Fibroblast of gingiva (primary cell): Measurements from ENCODE around the gene KRTAP22-1.

Source experiments
- DNase-seq: peaks from one replicate; pipeline ENCODE4 v3.0.0-alpha.2; 2011; ENCODE audit warnings: low read depth

Gene KRTAP22-1

DNA sequence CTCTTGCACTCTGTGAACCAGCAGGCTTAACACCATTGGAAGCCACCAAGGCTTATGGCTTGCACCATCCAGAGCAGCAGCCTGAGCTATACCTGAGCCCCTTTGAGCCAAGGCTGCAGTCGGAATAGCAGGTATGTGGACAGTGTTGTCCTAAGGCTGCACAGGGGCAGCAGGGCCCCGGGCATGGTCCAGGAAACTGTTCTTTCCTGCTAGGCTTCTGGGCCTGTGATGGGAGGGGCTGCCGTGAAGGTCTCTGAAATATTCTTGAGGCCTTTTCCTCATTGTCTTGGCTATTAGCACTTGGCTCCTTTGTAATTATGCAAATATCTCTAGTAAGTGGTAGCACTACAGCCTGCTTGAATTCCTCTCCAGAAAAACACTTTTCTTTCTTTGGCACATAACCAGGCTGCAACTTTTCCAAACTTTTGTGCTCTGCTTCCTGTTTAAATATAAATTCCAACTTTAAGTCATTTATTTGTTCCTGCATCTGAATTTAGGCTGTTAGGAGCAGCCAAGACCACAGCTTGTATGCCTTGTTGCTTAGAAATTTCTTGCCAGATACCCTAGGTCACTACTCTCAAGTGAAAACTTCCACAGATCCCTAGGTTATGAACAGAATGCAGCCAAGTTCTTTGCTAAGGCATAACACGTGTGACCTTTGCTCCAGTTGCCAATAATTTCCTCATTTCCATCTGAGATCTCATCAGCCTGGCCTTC, 24.7 kb downstream of the KRTAP22-1 start:
- DNase-seq, result no peak

DNA sequence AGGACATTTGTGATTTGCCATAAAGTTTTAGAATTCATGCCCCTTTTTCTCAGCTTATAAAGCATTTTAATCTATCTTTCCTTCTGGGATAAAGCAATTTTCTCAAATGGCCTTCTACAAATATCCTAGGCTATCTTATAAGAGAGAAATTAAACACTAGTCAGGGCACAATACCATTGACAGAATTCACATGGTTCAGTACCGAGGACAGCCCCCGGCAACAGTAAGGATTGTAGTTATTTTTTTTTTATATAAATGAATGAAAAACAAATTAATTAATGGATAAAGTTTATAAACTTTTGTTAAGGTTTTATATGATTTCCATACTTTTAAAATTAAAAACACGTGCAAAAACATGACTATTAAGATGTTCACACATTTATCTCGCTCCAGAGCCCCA, 27.2 kb downstream of the KRTAP22-1 start:
- DNase-seq, result no peak

DNA sequence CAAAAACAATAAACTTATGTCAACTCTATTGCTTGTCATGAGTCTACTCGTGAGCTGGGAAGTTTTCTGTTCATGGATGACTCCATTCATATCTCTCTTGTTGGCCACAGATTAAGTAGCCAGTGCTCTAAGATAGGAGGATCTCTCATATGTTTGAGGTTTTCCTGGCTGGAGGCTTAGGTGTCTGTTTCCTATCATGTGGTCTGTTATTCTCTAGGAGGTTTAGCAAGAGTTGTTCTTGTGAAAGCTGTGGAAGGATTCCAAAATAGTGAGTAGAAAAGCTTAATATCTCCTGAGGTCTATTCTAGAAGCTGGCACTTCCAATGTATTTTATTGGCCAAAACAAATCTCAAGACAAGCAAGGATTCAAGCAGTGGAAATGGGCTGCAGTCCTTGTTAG, 28.3 kb downstream of the KRTAP22-1 start:
- DNase-seq, result no peak

DNA sequence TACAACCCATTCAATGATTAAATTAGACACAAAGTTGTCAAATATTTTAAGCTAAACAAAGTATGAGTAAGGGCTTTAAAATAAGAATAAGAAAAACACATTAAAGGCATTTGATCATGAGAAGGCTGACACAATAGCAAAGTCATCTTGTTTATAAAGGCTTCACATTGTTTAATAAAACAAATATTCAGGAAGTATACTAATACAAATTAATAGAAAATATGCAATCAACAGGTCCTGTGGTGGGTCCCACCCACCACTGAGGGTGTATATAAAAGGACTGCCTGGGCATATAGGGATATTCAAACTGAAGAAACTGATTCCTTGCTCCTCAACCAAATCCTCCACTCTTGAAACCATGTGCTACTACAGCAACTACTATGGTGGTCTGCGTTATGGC, 34.0 kb downstream of the KRTAP22-1 start, which contains the start of gene KRTAP20-2:
TSS of gene KRTAP20-2 (plus strand) at position 301 of the 400 bp plus-strand sequence. CDS start at position 359, 58 bp downstream.
- no peak for DNase-seq

DNA sequence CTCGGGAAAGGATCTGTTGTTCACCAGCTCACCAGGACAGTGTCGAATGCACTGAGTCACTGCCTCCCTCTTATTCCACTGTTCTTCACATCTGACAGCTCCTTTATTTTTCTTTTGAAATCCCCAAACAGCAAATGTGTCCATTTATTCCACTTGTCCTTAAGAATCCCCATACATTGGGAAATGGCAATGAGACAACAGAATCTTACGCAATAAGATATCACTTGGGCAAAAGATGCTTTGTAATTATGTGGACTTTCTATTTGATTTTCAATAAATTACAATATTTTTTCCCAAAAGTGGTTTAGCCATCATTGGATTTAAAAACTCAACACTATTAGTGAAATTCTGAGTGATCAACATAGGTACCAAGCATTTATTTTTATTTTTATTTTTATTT, 37.8 kb downstream of the KRTAP22-1 start:
- no peak for DNase-seq

DNA sequence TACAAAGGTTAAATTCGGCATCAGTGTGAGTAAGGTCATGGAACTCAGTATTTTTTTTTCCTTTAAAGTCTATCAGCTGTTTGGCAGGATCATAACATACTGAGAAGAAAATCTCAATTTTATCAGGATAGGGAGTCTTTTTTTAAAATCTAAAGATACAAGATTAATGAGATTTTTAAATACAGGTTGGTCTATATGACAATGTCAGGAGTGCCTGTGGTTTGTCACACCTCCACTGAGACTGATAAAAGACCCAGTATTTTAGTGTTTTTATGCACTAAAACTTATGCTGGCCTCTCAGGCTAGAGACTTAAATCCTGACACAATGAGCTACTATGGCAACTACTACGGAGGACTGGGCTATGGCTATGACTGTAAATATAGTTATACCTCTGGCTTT, 41.7 kb downstream of the KRTAP22-1 start, which contains the start of gene KRTAP20-3:
TSS of gene KRTAP20-3 (plus strand) at position 301 of the 400 bp plus-strand sequence.
- no peak for DNase-seq

DNA sequence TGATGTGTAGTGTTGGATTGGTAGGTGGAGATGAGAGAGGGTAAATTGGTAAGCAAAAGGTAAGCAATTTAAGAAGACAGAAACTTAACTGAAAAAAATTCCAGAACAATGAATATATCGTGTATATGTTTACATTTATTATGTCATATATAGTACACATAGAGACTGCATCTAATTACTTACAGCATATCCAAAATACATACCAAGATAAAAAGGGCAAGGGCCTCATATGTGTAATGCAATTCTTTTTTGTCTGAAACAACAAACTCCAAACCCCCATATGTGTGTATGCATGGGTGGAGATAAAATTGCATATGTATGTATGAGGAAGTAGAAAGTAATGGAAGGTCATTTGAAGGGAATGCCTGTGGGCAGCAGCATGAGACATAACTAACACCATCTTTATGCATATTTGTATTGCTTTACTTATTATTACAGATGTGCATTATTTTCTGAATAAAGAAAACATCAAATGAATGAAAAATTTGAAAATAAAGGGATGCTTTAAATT, 46.1 kb downstream of the KRTAP22-1 start:
- no peak for DNase-seq
